PC-3 (cell line): ENCODE data around the gene RNF4.

ENCODE experiments used
- CTCF ChIP-seq: fragments of 300-600 bp; sonication (generic); conservative IDR thresholded peaks from 2 replicates; pipeline ENCODE4 v1.5.1; 2017; ENCODE audit warnings: antibody characterized with exemption, low read depth, mild to moderate bottlenecking, low read length
- EZH2 ChIP-seq: fragments of 300-600 bp; sonication (generic); IDR thresholded peaks from one replicate; pipeline ENCODE4 v1.6.1; 2017; ENCODE audit warnings: antibody characterized with exemption, mild to moderate bottlenecking, low read length; ENCODE audit not compliant: unreplicated experiment
- EZH2phosphoT487 ChIP-seq: fragments of 300-600 bp; sonication (generic); IDR thresholded peaks from 2 replicates; pipeline ENCODE4 v1.6.1; 2018; ENCODE audit warnings: mild to moderate bottlenecking, antibody characterized with exemption, low read length, borderline replicate concordance

GRCh38 chr4:2511645-2512131 is 42.8 kb downstream of the RNF4 start:
- no peak for TF ChIP-seq CTCF
- TF ChIP-seq EZH2: no peak
- no peak for TF ChIP-seq EZH2phosphoT487
